ENCODE data around the gene C3orf38.
"Not testable (repeated sequence)": the region's sequence is repeated elsewhere in the genome, so short reads cannot be mapped to it uniquely, and the experiment has no call there.

GRCh38 chr3:88118603-88119002 is 31.2 kb upstream of the C3orf38 start:
- TF ChIP-seq CTCF (conservative IDR thresholded peaks at IDR 0.05); EZH2 (IDR thresholded peaks at IDR 0.05; ENCODE audit: low read depth): not testable (repeated sequence)
